HG03378 (cell line): Measurements from ENCODE around the gene ST13.
"Not testable (repeated sequence)": the region's sequence is repeated elsewhere in the genome, so short reads cannot be mapped to it uniquely, and the experiment has no call there.

Experiments used
- ATAC-seq: cut with Tn5 transposase; IDR thresholded peaks from one replicate; pipeline ENCODE4 v1.9.1; 2021; ENCODE audit warnings: mild to moderate bottlenecking, moderate library complexity; ENCODE audit not compliant: unreplicated experiment

Gene ST13

GRCh38 chr22:40856513-40857308, at the start of gene ST13, which contains the start of gene XPNPEP3:
TSS of gene ST13 (minus strand) at chr22:40856639. CDS start at chr22:40856540, 99 bp downstream.
TSS of gene XPNPEP3 (plus strand) at chr22:40857148. CDS start at chr22:40857182, 34 bp downstream.
- peak; percentile 72 for ATAC-seq

- no peak for ATAC-seq
Observed at GRCh38 chr22:40904101-40904500, 47.7 kb upstream of the ST13 start.

- ATAC-seq: no peak
Observed at GRCh38 chr22:40898850-40899357, 42.5 kb upstream of the ST13 start.

- ATAC-seq: no peak
Observed at GRCh38 chr22:40894417-40894816, 38.0 kb upstream of the ST13 start.

GRCh38 chr22:40890881-40891280, 34.4 kb upstream of the ST13 start:
- ATAC-seq: no peak

- no peak for ATAC-seq
Observed at GRCh38 chr22:40889116-40889515, 32.7 kb upstream of the ST13 start.

GRCh38 chr22:40878922-40879321, 22.5 kb upstream of the ST13 start:
- ATAC-seq: no peak

GRCh38 chr22:40877488-40877887, 21.0 kb upstream of the ST13 start:
- no peak for ATAC-seq

GRCh38 chr22:40876907-40877306, 20.5 kb upstream of the ST13 start:
- ATAC-seq: no peak

GRCh38 chr22:40875111-40875510, 18.7 kb upstream of the ST13 start:
- ATAC-seq: no peak

GRCh38 chr22:40874016-40874415, 17.6 kb upstream of the ST13 start:
- ATAC-seq: no peak

GRCh38 chr22:40868379-40868778, 11.9 kb upstream of the ST13 start:
- not testable (repeated sequence) for ATAC-seq

GRCh38 chr22:40867109-40867508, 10.7 kb upstream of the ST13 start:
- no peak for ATAC-seq

GRCh38 chr22:40862537-40862936, 6.1 kb upstream of the ST13 start:
- ATAC-seq: no peak

GRCh38 chr22:40862013-40862412, 5.6 kb upstream of the ST13 start, which contains the start of gene DNAJB7:
TSS of gene DNAJB7 (minus strand) at chr22:40862113. CDS start at chr22:40861994, 119 bp downstream.
- no peak for ATAC-seq

- no peak for ATAC-seq
Observed at GRCh38 chr22:40857309-40857855, 943 bp upstream of the ST13 start.

- ATAC-seq: peak; percentile 4
Observed at GRCh38 chr22:40855979-40856512, 393 bp downstream of the ST13 start.

GRCh38 chr22:40855071-40855978, 1.1 kb downstream of the ST13 start:
- ATAC-seq: no peak

- ATAC-seq: no peak
Observed at GRCh38 chr22:40853961-40854360, 2.5 kb downstream of the ST13 start.

GRCh38 chr22:40853333-40853732, 3.1 kb downstream of the ST13 start:
- no peak for ATAC-seq

- ATAC-seq: not testable (repeated sequence)
Observed at GRCh38 chr22:40845816-40846215, 10.6 kb downstream of the ST13 start.
